Superior temporal gyrus (tissue), 1 donor: ENCODE measurements around the gene CLSTN2.
A peak's percentile ranks its signal among the peaks of the same experiment; 100 is the strongest.

Source experiments
- DNase-seq: peaks from one replicate; pipeline ENCODE4 v3.0.0-alpha.2; 2016; ENCODE audit errors: extremely low spot score

CLSTN2 gene

DNA sequence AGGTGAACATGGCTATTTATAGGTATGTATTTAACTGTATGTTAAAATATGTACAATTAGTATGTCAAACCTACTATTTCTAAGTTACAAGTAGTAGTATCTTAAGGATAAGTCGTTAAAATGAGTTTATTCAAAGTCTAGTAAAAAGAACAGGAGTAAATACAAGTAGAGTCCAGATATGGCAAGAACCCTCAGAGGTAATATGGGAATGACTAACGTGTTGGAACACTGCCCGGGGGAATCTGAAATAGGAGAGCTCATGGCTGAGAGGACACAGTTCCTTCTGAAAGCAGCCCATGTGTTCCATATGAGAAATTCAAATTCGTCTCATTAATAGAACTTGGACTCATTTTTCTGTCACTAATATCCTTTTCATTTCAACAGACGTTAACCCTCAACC is 158.8 kb downstream of the CLSTN2 start:
- DNase-seq = peak; percentile 69

DNA sequence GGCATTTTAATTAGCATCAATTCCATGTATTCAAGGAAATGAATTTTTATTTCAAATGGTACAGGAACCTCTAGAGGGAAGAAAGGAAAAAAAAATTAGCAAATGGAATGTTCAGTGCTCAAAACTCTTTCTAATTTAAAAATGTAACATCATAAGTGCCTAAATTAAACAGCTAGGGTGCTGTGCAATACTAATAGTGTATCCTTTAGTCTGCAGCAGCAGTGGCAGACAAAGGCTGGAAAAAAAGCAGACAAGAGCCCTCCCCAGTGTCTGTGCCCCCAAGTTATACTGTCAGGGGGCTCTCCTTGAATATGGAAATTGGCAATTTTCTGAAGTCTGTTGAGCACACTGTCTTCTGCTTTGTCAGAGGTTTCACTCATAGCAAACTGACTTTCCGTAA is 159.5 kb downstream of the CLSTN2 start:
- DNase-seq = no peak

GRCh38 chr3:140096037-140096436 is 161.1 kb downstream of the CLSTN2 start:
- peak; percentile 51 for DNase-seq

DNA sequence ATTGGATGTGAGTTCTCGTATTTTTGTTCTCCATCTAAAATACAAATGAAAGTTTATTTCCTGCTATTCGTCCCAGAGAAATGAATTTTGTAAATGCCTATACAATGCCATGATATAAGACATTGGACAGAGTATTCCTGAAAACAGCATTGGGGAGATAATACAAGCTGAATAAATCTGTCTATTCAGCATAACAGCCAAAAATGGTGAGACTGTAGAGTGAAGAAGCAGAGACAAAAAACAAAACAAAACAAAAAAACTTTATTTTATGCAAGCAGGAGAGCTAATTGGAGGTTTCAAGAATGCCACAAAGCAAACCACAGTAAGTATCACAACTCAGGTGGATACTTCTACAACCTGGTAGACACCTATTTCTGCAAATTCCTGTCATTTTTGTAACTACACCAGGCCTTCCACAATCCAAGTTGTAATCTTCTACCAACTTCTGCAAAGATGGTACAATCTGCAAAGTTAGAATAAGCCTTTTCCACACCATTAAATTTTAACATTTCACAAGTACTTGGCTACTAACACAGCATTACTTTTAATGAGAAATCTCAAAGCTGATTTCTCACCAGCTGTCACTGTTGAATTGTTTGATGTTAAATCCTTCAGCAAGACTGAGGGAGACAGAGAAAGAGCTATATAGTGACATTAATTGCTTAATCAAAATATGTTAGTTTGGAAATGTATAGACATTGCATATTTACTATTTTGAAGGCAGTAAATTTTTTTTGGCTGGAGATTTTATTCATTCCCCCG is 163.1 kb downstream of the CLSTN2 start:
- no peak for DNase-seq

DNA sequence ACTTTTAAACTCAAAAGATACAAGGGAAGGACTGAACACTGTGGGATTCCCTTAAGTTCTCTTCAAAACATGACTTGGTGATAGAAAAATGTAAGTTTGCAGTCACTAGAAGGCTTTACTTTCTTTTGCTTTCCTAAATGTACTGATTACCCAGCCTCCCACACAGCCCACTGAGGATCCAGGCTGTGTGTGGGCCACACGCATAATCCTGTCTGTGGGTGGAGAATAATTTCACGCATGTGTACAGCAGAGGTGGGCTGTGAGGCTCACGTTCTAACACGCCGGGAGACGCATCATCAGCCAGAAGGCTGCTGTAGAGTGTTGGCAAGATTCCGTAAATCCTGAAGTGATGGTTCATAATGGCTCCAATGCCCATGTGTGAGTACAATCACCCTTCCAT is 165.5 kb downstream of the CLSTN2 start:
- DNase-seq = no peak

DNA sequence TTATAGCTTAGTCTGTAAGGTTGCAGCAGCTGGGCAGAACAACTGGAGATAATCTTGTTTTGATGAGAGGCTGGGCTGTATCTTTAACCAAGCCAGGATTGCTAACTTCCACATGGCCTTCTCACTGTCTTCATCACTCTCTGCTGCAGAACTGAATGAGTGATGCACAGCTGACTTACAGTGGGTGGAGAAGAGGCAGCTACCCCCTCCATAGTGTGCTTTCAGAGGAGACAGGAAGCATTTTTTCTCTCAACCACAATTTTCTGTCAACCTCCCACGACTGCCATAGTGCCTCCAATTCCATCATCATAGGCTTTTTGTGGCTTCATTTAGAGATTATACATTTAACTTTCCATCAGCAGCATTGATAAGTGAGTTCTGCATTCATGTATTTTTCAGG is 168.2 kb downstream of the CLSTN2 start:
- DNase-seq = peak; percentile 21

- DNase-seq = peak; percentile 55
Measured at GRCh38 chr3:140103986-140104645, 169.1 kb downstream of the CLSTN2 start.

DNA sequence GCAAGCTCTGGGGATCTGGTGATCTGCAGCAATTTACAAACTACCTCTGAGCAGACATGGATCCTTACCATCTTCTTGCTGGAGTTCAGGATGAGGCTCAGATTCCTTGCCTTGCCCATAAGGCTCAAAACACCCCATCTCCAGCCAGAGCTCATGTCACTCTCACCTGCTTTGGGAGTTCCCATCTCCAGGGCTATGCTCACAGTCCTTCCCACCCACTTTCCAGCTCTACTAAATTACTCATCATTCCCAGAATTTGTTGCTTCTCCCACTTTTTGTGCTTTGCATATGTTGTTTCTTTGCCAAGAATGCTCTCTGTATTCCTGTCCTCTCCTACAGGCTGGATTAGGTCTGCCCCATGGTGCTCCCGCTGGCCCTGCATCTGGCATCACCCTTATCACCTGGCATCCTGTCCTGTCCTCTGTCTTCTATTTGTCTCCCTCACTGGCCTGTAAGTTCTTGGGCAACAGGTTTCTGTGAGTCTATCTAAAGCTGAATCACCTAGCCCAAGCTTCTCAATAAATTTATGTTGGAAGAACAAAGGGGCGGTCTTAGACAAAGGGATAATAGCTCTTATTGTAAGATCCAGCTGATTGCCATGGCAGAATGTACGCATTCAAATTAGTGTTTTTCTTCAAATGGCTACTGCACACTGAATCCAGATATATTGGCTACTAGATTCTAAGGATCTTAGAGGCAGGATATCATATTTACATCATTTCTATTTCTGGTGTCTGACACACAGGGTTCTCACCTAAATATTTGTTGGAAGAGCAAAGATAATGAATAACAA is 179.2 kb downstream of the CLSTN2 start:
- DNase-seq = peak; percentile 36

DNA sequence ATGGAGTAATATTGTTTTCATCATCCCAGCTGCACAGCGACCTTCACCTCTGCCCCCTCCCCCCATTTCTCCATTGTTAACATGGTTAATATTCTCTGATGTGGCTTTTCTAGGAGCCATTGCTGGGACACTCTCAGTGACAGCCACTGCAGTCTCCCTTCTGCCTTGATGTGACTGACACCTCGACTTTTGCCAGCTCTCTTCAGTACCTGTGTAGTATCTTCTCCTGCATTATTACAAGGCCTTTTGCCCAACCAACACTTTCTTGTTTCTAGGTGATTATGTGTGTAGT is 179.8 kb downstream of the CLSTN2 start:
- no peak for DNase-seq

DNA sequence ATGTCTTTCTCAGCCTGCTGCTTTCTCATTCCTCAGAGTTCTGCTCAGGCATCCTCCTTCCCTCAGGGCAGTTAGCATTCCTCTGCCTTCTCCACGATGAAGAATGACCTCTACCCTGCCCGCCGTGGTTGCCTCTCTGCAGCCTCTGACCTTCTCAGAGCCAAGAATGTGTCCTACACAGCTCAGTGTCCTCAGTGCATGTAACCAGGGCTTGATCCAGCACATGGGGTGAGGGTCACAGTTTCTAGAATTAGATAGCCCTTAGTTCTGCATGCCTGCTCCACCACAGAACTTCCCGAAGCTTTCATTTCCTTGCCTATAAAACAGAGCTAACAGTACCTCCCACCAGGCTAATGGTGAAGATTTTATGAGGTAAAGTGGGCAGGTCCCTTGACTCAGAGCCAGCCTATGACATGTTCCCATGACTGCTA is 182.1 kb downstream of the CLSTN2 start:
- no peak for DNase-seq

DNA sequence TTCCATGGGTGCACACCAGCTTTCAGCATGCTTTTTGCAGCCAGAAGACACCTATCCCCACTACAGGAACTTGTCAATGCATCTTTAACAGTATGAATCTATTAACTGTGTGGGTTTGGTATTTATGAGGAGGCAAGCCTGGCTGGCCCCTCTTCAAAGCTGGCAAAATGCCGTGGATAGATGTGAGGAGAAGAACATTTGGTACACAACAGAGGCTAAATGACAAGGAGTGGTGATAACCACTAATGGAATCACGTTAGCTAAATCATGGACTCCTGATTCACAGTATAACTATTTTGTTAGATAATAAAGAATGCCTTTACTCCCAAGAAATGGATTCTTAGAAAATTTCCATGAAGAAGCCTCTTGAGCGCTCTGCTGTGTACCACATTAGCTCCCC is 187.2 kb downstream of the CLSTN2 start:
- DNase-seq = no peak

DNA sequence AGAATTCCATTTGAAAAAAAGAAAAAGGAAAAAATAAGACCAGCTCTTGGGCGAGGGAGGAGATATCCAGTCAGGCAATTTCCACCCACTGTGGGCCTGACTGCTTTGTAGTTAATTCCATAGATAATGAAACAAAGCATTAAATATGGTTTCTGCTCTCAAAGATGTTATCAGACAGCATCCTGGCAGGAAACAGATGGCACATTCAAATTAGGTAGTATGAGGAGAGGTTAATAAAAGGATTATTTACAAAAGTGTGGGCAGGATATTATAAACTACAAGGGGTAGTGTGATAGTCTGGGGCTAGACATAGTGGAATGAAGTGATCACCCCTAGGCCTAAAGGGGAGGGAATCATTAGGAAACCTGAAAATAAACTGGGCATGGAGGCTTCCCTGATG is 193.2 kb downstream of the CLSTN2 start:
- DNase-seq = no peak

DNA sequence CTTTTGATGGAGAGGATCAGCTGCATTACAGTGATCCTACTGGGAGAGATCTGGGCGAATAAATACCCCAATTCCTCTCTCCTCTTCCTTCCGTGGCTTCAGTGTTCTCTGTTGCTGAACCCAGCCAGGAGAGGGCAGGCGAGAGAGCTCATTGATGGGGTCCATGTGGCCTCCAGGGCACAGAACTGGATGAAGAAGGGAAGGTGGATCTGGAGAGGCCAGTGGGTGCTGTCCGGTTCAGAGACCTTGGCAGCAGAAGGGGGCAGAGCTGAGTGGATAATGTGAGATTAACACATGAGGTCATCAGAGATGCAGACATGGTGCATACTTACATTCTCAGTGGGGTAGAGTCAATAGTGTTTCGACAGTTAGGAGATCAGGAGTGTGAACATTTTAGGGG is 193.6 kb downstream of the CLSTN2 start:
- DNase-seq = peak; percentile 57

DNA sequence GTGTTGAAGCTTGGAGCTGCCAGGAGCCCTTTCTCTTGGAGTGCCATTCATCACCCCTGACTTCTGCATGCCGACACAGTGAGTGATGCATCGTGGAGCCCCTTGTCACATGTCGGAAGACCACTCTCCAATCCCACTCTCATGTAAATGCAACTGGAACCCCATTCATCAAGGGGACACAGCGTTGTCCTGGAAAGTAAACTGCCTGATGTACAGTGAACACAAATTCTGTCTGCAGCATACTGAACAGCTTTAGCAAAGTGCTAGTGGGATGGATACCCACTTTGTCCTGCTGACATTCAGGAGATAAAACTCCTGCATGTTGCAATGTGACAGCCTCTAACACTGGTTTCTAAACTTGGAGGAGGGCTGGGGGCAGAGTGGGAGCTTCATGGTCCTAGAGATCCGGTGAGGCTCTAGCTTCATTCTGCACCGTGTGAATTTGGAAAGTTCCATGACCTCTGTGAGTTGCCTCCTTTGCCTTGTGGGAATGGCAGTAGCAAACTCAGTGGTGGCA is 194.8 kb downstream of the CLSTN2 start:
- no peak for DNase-seq

- no peak for DNase-seq
Measured at GRCh38 chr3:140131895-140132294, 196.9 kb downstream of the CLSTN2 start.

GRCh38 chr3:140134231-140134965 is 199.4 kb downstream of the CLSTN2 start:
- DNase-seq = no peak

- DNase-seq = no peak
Measured at GRCh38 chr3:140135461-140135860, 200.5 kb downstream of the CLSTN2 start.

DNA sequence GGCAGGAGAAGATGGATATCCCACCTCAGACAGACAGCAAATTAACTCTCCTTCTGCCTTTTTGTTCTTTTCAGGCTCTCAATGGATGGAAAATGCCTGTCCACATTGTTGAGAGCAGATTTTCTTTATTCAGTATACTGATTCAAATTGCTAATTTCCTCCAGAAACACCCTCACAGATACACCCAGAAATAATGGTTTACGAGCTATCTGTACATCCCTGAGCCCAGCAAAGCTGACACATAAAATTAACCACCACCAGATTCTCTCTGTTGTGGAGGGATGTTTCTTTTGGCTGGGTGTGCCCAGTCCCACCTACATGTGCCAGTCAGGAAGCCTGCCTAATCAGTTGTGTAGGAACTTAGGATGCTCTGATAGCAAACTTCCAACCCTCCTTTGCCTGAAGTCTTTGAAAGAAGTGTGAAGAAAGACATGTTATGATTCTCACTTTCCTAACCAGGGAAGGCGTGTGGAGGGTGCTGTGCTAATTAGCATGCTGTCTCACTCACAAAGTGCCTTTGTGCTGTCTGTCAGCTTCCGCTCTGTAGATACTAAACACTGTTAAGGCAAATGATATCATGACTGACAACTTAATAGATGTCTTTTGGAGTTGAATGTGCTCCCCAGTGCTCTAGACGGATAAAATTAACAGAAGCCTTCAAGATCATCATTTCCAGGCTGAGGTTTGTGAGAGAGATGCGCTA is 208.5 kb downstream of the CLSTN2 start:
- peak; percentile 62 for DNase-seq

GRCh38 chr3:140145528-140145927 is 210.5 kb downstream of the CLSTN2 start:
- no peak for DNase-seq

DNA sequence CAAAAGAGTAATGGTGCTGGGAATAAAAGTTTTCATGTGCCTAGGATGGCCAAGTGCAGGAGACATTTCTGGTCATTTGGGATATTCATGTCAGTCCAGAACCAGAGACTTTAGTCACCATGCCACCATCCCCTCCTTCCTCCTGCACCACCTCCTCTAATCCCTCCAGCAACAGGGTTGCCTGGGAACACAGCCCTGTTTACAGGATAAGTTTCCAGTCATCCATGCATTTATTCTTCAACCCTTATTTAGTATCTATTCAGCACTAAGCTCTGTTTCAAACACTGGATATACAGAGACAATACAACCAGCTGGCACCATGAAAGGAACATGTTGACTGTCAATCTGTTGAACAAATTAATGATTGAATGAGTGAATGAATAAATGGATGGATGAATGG is 211.7 kb downstream of the CLSTN2 start:
- DNase-seq = no peak

DNA sequence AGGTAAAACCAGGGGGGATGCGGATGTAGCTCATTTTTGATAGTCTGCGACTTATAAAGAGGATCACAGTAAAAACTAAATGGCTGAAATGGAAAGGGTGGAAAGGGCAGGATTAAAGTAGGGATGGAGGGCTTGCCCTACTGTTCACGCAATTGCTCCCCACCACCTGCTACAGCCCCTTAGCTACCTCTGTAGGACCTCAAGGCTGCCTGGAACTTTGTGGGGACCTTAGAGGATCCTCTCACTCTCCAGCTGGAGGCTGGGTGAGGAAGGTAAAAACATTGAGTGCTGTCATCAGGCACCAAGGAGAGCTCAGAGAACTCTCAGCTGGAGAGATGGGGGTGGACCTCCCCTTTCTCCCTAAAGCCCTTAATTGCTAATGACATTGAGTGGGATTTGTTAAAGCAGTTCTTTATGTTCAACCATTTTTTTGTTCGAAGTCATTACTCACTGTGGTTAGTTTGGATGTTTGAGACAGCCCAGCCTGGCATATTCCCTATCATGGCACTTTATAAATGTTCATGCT is 213.0 kb downstream of the CLSTN2 start:
- no peak for DNase-seq
